GM18867 (cell line): Measurements from ENCODE around the gene ALDH3A2.
"Not testable (repeated sequence)": the region's sequence is repeated elsewhere in the genome, so short reads cannot be mapped to it uniquely, and the experiment has no call there.

Source experiments
- ATAC-seq: cut with Tn5 transposase; IDR thresholded peaks from one replicate; pipeline ENCODE4 v1.9.1; 2021; ENCODE audit warnings: mild to moderate bottlenecking, moderate library complexity; ENCODE audit not compliant: unreplicated experiment

The ALDH3A2 gene

DNA sequence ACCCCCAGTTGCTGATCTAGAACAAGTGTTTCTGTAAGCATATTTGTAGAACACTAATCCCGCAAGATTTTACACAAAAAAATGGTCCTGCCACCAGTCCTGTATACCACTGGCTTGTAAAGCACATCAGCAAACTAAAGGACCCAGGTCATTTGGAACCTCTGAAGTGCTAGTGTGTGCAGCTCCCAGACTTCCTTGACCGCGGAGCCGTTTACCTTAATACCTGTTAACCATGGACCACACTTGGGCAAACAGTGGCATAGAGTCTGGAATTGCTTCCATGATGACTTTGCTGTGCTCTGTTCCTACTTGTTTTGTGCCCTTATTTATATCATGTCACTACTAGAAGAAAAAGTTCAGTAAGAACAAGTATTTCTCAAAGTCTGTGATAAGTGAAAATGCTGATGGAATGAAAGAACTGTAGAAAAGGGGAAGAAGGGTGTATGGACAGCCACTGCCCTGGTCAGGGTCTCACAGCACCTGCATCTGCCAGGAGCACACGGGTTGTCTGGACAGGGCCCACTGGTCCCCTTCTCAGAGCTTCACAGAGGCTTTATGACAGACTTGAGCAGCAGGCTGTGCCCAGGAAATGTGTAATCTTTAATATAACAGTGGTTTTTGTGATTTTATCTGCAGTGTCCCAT, 29.3 kb downstream of the ALDH3A2 start:
- ATAC-seq, result no peak

DNA sequence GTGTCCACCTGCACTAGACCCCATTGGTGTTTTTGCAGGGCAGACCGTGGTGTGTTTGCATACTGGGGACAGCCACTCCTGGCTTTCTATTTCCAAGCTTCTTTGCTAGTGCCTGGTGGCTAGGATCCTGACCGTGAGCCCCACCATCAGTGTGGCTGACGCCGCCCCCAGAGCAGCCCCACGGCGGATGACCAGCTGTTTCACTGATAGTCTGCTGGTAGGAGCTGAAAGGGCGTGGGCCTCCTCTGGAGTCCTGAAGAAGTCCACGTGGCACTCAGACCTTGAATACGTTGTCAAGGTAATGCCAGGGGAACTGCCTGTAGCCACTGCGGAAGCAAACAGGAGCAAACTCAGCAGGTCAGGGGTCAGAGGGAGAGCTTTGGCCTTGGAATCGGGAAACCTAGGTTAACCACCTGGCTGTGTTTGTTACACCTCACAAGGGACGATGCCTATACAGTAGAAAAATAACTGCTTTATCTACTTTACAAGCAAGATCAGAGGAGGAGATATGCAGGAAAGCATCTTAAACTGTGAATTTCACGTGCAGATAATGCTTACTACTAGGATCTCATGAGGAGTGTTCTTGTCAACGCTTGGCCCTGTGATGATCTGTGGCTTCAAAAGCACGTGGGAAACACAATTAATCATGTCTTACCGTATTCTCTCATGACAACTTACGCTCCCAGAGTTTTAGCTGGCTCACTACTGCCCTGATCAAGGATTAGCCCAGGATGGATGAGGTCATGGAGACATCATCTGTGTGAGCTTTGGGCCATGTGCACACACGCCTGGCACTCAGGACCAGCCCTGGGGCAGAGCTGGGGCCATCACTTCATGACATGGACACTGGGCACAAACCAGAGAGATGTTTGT, 30.3 kb downstream of the ALDH3A2 start:
- no peak for ATAC-seq

- no peak for ATAC-seq
Measured at GRCh38 chr17:19683117-19683516, 34.6 kb downstream of the ALDH3A2 start.

DNA sequence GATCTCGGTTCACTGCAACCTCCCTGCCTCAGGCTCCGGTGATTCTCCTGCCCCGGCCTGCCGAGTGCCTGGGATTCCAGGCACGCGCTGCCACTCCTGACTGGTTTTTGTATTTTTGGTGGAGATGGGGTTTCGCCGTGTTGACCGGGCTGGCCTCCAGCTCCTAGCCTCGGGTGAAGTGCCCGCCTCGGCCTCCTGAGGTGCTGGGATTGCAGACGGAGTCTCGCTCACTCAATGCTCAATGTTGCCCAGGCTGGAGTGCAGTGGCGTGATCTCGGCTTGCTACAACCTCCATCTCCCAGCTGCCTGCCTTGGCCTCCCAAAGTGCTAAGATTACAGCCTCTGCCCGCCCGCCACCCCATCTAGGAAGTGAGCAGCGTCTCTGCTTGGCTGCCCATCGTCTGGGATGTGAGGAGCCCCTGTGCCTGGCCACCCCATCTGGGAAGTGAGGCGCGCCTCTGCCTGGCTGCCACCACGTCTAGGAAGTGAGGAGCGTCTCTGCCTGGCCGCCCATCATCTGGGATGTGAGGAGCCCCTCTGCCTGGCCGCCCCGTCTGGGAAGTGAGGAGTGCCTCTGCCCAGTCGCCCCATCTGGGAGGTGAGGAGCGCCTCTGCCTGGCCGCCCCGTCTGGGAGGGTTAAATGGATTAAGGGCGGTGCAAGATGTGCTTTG, 36.5 kb downstream of the ALDH3A2 start:
- not testable (repeated sequence) for ATAC-seq

- ATAC-seq, result no peak
Measured at GRCh38 chr17:19686400-19687090, 38.0 kb downstream of the ALDH3A2 start.

- ATAC-seq, result no peak
Measured at GRCh38 chr17:19702217-19702641, 53.7 kb downstream of the ALDH3A2 start.

GRCh38 chr17:19703106-19703827, 54.7 kb downstream of the ALDH3A2 start:
- ATAC-seq, result no peak

GRCh38 chr17:19703828-19704613, 55.5 kb downstream of the ALDH3A2 start:
- no peak for ATAC-seq

- no peak for ATAC-seq
Measured at GRCh38 chr17:19705201-19705600, 56.6 kb downstream of the ALDH3A2 start.

GRCh38 chr17:19705771-19706770, 57.5 kb downstream of the ALDH3A2 start:
- no peak for ATAC-seq

DNA sequence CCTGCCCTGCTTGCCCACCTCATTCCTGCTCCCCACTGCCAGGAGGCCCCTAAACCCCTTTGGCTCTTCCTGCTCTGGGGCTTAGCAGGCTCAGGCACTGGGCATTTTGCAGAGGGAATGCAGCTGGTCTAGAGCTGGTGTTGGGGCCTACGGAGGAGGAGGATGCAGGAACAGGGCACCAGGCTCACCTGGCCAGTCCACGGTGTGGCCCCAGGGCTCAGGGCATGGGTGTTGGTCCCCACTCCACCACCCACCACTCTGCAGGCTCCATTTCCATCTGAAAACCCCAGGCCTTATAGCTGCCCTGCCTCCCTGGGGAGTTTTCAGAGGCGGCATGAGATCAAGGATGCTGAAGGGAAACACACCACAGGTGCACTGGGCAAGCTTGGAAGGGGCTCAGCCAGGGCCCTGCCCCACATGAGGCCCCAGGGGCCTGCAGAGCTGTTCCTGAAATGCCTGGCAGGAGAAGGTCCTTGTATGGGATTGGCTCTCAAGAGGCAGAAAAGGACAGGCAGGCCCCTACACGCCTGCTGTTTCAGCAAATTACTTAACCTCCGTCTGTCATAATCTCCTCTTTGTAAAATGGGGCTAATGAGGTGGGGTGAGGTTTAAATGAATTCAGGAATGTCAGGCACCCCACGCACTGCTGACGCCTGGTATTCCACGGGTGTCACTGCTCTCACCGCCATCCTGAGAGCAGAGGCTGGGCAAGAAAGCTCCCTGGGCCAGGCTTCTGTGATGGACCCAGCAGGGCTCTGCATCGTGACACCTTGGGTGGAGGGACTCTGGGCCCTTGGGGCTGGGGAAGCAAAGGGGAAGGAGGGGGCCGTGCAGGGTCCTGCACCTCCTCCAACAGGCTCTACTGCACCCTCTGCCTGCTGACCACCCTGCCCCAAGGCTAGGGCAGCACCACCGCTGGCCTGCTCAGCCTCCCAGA, 58.5 kb downstream of the ALDH3A2 start:
- ATAC-seq, result no peak

DNA sequence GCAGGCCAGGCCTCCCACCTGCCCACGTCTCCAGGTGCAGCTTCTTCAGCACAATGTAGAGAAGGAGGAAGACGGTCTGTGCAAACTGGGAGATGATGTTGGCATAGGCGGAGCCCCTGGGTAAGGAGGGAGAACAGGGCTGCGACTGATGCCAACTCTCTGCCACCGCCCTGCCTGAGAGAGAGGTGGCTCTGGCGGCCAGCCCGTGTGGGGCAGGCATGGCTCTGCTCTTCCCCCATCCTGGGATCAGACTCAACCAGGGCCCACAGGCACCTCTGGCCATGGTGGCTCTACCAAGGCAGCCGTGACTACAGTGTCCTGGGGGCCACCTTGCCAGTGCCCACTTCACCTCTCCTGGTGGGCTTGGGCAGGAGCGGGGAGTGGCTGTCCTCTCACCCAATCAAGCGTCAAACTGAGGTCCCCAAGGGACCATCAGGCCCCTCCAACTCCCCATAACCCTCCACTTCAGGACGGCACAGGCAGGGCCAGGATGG, 59.2 kb downstream of the ALDH3A2 start:
- ATAC-seq, result no peak

- no peak for ATAC-seq
Measured at GRCh38 chr17:19708431-19709175, 60.1 kb downstream of the ALDH3A2 start.

DNA sequence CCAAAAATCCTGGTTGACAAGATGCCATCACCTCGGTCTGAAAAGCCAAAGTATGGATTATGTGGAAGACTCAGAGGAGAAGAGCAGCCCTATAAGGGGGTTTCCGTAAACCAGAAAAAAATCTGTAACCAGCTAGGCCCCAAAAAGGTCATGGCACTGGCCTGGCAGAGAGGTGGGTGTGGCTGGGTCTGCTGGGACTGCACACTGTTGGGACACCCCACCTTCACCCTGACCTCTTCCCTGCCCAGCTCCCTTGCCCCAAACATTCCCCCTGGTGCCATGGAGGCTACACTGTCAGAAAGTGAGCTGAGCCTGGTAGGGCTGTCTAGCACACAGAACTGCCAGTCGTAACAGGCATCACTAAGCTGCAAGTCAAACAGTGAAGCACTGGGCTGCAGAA, 61.3 kb downstream of the ALDH3A2 start:
- ATAC-seq, result no peak

GRCh38 chr17:19712436-19713004, 64.0 kb downstream of the ALDH3A2 start:
- no peak for ATAC-seq

DNA sequence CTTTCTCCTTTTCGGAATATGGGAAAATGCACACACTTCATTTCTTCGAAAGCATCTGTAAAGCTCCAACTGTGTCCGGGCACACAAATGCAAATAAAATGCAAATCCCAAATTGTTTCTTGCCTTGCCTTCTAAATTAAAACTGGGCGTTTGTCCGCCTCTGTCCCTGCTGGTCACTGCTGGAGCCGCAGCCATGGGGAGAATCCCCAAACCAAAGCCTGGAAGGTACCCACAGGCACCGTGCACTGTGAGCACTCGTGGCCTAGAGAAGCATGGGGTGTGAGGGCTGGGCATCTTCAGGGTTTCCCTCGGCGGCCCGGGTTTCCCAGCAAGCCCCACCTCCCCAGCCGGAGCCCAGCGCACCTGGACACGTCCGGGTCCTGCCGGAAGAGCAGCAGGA, 64.9 kb downstream of the ALDH3A2 start:
- ATAC-seq, result no peak
